Stimulated activated naive B cell treated with anti-CD40 and anti-IgM and Interleukin-4, amounts not matched to agents 10 μg/mL and 1 μg/mL and 100 μg/mL, for 72 hours (primary cell): ENCODE measurements around the gene RGMA.
"Not testable (repeated sequence)": the region's sequence is repeated elsewhere in the genome, so short reads cannot be mapped to it uniquely, and the experiment has no call there.

ENCODE experiments used
- ATAC-seq, 2 donors: fragments of 150-1000 bp; cut with Tn5 transposase; replicated peaks; 2 replicates each; pipeline ENCODE4 v1.10.0; 2021; ENCODE audit warnings: moderate library complexity in 1 of 2
- DNase-seq: peaks from one replicate; pipeline ENCODE4 v3.0.0; 2021
- H3K27ac Mint-ChIP-seq: one replicate; pipeline ENCODE4 v1.8.0; 2022; ENCODE audit warnings: mild to moderate bottlenecking, mixed read lengths
- H3K27me3 Mint-ChIP-seq, 2 donors: one replicate each; pipeline ENCODE4 v1.8.0; 2022; ENCODE audit warnings: mixed read lengths in 2 of 2
- H3K36me3 Mint-ChIP-seq, 2 donors: one replicate each; pipeline ENCODE4 v1.8.0; 2022; ENCODE audit warnings: mixed read lengths in 2 of 2, mild to moderate bottlenecking in 1 of 2
- H3K4me1 Mint-ChIP-seq, 2 donors: one replicate each; pipeline ENCODE4 v1.8.0; 2022; ENCODE audit warnings: mixed read lengths in 2 of 2, mild to moderate bottlenecking in 1 of 2
- H3K4me3 Mint-ChIP-seq, 2 donors: one replicate each; pipeline ENCODE4 v1.8.0; 2022; ENCODE audit warnings: mild to moderate bottlenecking in 2 of 2, mixed read lengths in 2 of 2, moderate library complexity in 1 of 2
- H3K9me3 Mint-ChIP-seq, 2 donors: one replicate each; pipeline ENCODE4 v1.8.0; 2022; ENCODE audit warnings: mixed read lengths in 2 of 2, mild to moderate bottlenecking in 1 of 2

Gene RGMA

GRCh38 chr15:93043621-93044300, 45.2 kb downstream of the RGMA start:
- Mint-ChIP-seq H3K4me3 (no peak overlapping the region), H3K27me3 (peaks cover 20 to 34% of the 10 kb centered on the region in 2 donors), H3K4me1 (peaks cover 12 to 20% of the 10 kb centered on the region in 2 donors), H3K27ac (no peak overlapping the region), H3K36me3 (peaks cover 2 to 8% of the 10 kb centered on the region in 2 donors), H3K9me3 (peaks cover 8 to 10% of the 10 kb centered on the region in 2 donors)
- ATAC-seq (no peak), DNase-seq (no peak)

DNA sequence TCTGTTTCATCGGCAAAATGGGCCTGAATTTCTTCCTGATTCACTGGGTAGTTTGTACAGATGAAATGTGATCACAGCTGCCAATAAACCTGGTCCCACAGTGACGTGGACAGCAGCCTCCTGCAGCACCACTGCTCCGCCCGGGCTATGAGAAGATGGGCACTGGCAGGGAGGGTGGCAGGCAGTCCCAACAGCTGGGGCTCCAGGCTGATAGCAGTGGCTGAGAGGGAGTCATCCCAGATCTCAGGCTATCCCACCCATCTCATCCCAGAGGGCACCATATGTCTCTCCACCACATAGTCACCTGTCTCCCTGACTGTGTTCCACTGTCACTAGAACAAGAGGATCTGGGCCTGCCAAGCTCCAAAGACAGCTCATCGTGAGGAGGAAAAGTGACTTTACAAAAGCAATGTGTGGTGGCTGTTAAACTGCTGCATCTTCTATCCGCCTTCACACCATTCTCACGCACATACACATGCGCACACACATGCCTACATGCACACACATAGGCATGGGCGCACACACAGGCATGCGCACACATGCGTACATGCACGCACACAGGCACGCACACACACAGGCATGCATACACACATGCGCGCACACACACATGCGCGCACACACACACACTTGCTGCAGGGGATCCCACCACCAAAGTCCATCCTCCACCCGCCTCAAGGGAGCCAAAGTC, 46.2 kb downstream of the RGMA start:
- peaks cover 8 to 10% of the 10 kb centered on the region in 2 donors for H3K9me3 Mint-ChIP-seq
- H3K4me3 Mint-ChIP-seq, result no peak overlapping the region
- ATAC-seq, result no peak

DNA sequence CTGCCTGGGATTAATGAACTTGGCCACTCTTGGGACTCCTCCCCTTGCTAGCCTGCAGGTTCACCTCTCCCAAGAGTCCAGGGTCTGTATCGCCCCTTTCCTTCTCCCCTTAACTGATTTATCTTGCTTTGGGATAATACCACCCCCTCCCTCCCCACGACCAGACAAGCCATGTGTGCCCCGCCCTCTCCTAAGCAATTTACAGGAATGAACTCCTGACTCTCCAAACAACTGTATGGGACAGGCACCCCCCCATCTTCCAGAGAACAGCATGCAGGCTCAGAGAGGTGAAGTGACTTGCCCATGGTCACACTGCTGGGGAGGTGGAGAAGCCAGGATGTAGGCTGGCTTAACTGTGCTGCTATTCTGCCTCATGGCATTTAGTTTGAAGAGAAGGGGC, 46.8 kb downstream of the RGMA start:
- H3K4me1 Mint-ChIP-seq, result peaks cover 5% of the 10 kb centered on the region in 2 donors
- no peak overlapping the region for H3K27ac Mint-ChIP-seq
- H3K4me3 Mint-ChIP-seq, result no peak overlapping the region
- H3K27me3 Mint-ChIP-seq, result peaks cover 19 to 28% of the 10 kb centered on the region in 2 donors
- peaks cover 2 to 8% of the 10 kb centered on the region in 2 donors for H3K36me3 Mint-ChIP-seq
- H3K9me3 Mint-ChIP-seq, result peaks cover 8 to 10% of the 10 kb centered on the region in 2 donors
- ATAC-seq, result no peak
- DNase-seq, result no peak

More for the DNA sequence above, 46.2 kb downstream of the RGMA start:
- Mint-ChIP-seq H3K4me1 (peaks cover 10% of the 10 kb centered on the region in 2 donors), H3K27me3 (peaks cover 18 to 27% of the 10 kb centered on the region in 2 donors), H3K27ac (no peak overlapping the region), H3K36me3 (peaks cover 2 to 8% of the 10 kb centered on the region in 2 donors)
- DNase-seq, result no peak

- H3K36me3 Mint-ChIP-seq, result peaks cover 0 to 3% of the 10 kb centered on the region in 2 donors
- DNase-seq (no peak), ATAC-seq (no peak)
- no peak overlapping the region for H3K27ac Mint-ChIP-seq
- H3K27me3 Mint-ChIP-seq, result peaks cover 13 to 32% of the 10 kb centered on the region in 2 donors
- H3K4me1 Mint-ChIP-seq, result peaks cover 5 to 11% of the 10 kb centered on the region in 2 donors
- H3K4me3 Mint-ChIP-seq, result no peak overlapping the region
- peaks cover 4 to 7% of the 10 kb centered on the region in 2 donors for H3K9me3 Mint-ChIP-seq
Measured at GRCh38 chr15:93041159-93041547, 47.9 kb downstream of the RGMA start.

DNA sequence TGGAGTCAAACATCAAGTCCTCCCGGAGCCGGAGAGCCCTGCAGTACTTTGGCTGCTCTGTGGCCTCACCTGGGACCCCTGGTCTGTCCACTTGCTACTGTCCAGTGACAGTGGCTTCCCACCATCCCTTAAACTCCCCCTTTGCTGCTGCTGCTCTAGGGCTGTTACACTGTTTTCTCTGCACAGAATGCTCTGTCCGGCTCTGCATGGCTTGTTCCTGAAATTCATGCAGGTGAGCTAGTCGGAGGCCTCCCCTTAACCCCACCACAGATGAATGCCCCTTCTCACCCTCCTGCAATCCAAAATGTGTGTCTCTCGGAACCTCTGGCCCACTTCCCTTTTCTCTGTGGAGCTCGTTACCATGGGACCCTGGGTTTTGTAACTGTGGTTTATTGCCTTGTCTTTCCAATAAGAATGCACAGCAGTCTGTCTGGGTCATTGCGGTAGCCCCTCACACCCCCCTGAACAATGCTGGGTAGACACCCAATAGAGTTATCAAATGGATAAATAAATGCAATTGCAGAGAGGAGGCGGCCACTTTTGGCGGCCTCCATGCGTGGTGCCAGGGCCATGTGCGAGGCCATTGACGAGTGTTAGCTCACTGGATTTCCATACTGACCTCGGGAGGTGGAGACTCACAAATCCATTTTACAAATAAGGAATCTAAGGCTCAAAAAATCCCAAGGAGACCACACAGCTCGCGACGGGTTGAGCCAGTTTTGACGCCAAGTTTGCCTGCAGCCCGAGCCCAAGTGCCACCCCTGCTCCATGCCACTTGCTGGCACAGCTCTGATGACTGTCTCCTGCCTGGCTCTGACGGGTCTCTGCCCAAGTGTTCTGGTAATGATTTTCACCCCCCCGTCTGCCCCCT, 48.5 kb downstream of the RGMA start:
- peaks cover 0 to 5% of the 10 kb centered on the region in 2 donors for H3K9me3 Mint-ChIP-seq
- DNase-seq (no peak), ATAC-seq (peak in 1 of 2 donors; percentile 50)
- H3K4me3 Mint-ChIP-seq, result no peak overlapping the region
- H3K27ac Mint-ChIP-seq, result no peak overlapping the region
- peaks cover 16 to 34% of the 10 kb centered on the region in 2 donors for H3K27me3 Mint-ChIP-seq
- H3K36me3 Mint-ChIP-seq, result no peaks in the 10 kb centered on the region
- H3K4me1 Mint-ChIP-seq, result peaks cover 10 to 17% of the 10 kb centered on the region in 2 donors

- not testable (repeated sequence) for DNase-seq, H3K27ac Mint-ChIP-seq, H3K36me3 Mint-ChIP-seq, ATAC-seq, H3K9me3 Mint-ChIP-seq, H3K4me3 Mint-ChIP-seq
- Mint-ChIP-seq H3K4me1 (peaks cover 14 to 24% of the 10 kb centered on the region in 2 donors), H3K27me3 (peaks cover 16 to 40% of the 10 kb centered on the region in 2 donors)
Measured at GRCh38 chr15:93039562-93040287, 49.3 kb downstream of the RGMA start.

DNA sequence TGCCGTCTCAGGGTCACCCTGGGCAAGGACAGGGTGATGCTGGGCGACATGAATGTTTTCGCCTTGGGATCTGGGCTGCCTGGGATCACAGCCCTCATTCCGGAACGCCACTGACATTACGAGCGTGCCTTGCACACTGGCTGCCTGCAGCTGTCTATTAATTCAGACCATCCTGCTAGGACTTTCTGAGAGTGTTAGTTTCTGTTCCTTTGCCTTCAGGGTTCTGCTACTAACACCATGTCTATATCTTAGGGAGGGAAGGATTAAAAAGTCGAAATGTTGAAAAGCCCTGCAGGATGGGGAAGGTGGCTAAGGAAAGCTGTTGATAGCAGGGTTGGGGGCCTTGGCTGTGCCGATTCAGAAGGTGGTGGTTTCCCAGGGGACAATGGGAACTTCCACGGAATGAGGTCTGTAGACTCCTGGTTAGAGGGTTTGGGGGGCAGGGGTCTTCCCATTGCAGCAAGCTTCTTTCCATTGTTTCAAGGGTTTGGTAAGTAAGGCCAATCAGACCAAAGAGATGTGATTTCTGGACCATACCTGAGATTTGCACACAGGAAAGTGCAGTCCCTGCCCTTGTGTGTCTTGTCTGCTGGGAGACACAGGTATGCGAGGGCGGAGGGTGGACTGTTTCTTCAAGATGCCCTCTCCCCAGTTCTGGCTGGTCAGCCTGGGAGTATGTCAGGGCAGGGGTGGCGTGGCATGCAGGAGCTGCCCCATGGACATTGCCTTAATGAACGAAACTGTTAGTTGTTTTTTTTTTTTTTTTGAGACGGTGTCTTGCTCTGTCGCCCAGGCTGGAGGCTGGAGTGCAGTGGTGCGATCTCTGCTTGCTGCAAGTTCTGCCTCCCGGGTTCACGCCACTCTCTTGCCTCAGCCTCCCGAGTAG, 50.9 kb downstream of the RGMA start:
- ATAC-seq (no peak), DNase-seq (no peak)
- peaks cover 12 to 24% of the 10 kb centered on the region in 2 donors for H3K4me1 Mint-ChIP-seq
- H3K9me3 Mint-ChIP-seq, result peaks cover 0 to 4% of the 10 kb centered on the region in 2 donors
- peaks cover 16 to 36% of the 10 kb centered on the region in 2 donors for H3K27me3 Mint-ChIP-seq
- H3K36me3 Mint-ChIP-seq, result no peaks in the 10 kb centered on the region
- H3K27ac Mint-ChIP-seq, result no peak overlapping the region
- no peak overlapping the region for H3K4me3 Mint-ChIP-seq

GRCh38 chr15:93036951-93037819, 51.8 kb downstream of the RGMA start:
- H3K27ac Mint-ChIP-seq, result no peak overlapping the region
- H3K27me3 Mint-ChIP-seq, result peaks cover 16 to 33% of the 10 kb centered on the region in 2 donors
- H3K4me1 Mint-ChIP-seq, result peaks cover 12 to 24% of the 10 kb centered on the region in 2 donors
- peaks cover 0 to 4% of the 10 kb centered on the region in 2 donors for H3K9me3 Mint-ChIP-seq
- DNase-seq, result no peak
- ATAC-seq, result no peak
- H3K36me3 Mint-ChIP-seq, result no peaks in the 10 kb centered on the region
- no peak overlapping the region for H3K4me3 Mint-ChIP-seq

- H3K27me3 Mint-ChIP-seq, result peaks cover 16 to 33% of the 10 kb centered on the region in 2 donors
- H3K4me1 Mint-ChIP-seq, result peaks cover 12 to 24% of the 10 kb centered on the region in 2 donors
Measured at GRCh38 chr15:93035953-93036810, 52.8 kb downstream of the RGMA start.

DNA sequence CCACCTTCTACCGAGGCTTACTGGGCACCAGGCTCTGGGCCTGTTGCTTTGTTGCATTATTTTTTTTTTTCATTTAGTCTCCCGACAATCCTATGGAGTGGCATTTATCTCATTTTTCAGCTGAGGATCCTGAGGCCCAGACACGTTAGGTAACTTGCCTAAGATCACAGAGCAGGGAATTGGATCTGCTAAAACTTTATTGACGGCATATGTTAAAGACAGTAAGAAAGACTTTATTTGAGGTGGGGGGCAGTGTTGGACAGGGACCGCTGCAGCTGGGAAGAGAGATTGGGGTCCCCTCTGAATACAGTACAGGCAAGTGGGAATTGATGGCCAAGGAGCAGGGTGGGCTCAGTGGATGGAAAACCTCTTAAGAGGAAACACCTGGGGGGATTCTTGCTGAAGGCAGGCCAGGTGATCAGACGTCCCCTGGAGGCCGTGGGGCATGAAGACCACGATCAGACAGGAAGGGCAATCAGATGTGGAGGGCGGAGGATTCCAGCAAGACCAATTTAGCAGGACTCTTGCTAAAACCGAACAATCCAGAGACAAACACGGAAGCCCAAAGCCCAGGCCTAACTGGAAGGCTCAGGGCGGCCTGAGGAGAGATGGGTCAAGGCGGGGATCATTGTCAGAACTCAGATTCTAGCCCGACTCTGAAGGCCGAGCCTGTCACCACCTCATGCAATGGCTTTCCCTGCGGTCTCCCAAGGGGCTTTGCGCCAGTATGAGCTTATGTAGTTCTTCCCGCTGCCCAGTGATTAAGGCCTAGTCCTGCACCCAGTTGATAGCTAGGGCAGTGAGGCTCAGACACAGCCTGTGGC, 53.7 kb downstream of the RGMA start:
- Mint-ChIP-seq H3K27ac (peak overlapping the region; percentile 43), H3K36me3 (no peaks in the 10 kb centered on the region), H3K27me3 (peaks cover 13 to 30% of the 10 kb centered on the region in 2 donors), H3K4me1 (peaks cover 15 to 27% of the 10 kb centered on the region in 2 donors), H3K9me3 (peaks cover 0 to 4% of the 10 kb centered on the region in 2 donors), H3K4me3 (peak overlapping the region in 1 of 2 donors; percentile 47)
- DNase-seq (no peak), ATAC-seq (peak in 1 of 2 donors; percentile 24)

More at GRCh38 chr15:93035953-93036810, 52.8 kb downstream of the RGMA start:
- Mint-ChIP-seq H3K27ac (no peak overlapping the region), H3K36me3 (no peaks in the 10 kb centered on the region), H3K4me3 (peak overlapping the region; percentile 59 to 71), H3K9me3 (peaks cover 0 to 4% of the 10 kb centered on the region in 2 donors)
- DNase-seq (peak; percentile 28), ATAC-seq (peak; percentile 88 to 90)

DNA sequence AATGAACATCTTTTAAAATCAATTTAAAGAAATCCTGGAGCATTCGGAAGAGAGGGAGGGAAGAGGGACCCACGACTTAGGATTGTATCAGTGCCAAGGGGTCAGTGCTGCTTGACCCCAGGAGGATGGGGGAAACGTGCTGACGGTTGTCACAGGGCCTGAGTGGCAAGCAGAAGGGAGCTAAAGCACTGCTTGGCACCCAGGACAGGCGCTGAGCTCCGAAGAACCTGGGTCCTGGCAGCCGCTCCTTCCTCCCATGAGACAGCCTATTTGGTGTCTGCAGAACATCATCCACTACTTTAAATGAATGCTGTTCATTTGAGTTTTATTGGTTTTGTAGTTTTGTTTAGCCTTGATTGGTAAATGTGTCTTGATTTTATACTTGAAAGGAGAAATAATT, 54.5 kb downstream of the RGMA start:
- peaks cover 12 to 27% of the 10 kb centered on the region in 2 donors for H3K27me3 Mint-ChIP-seq
- H3K9me3 Mint-ChIP-seq, result peaks cover 0 to under 1% of the 10 kb centered on the region in 2 donors
- no peak overlapping the region for H3K4me3 Mint-ChIP-seq
- DNase-seq (no peak), ATAC-seq (no peak)
- H3K27ac Mint-ChIP-seq, result no peak overlapping the region
- peaks cover 21 to 33% of the 10 kb centered on the region in 2 donors for H3K4me1 Mint-ChIP-seq
- H3K36me3 Mint-ChIP-seq, result peaks cover 0 to 2% of the 10 kb centered on the region in 2 donors
